ENCODE measurements around the gene SLC4A4. TPM values are rescaled to one million over a fixed set of nuclear protein-coding genes. Genes with fewer than 3 reads are reported as not detected.

SLC4A4 gene
- total RNA-seq, 2 experiments from 2014 or later, result not detected

DNA sequence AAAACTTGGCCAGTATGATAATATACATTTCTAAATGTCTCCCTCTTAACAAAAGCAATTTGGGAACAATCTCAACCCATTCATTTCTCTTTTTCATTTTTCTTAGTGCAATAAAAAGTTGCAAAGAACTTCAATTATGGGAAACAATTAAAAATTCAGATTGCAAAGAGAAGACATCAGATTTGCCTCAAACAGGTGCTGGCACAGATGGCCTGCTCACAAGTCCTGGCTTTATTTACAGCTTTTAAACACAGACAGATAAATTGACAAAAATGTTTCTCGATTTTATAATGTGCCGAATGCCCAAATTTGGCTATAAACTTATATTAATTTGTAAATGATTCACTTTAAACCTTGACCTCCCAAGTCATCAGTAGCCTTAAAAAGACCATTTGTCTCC, 28.7 kb downstream of the SLC4A4 start:
- no peaks in the 10 kb centered on the region for H3K36me3 Mint-ChIP-seq (ENCODE audit: low read depth)
- no peak overlapping the region for H3K4me3 Mint-ChIP-seq
- intact Hi-C loops (cut with micrococcal nuclease), result no loop called here
- no peaks in the 10 kb centered on the region for H3K9me3 Mint-ChIP-seq
- CTCF ChIA-PET, result no interaction called here
- no peaks in the 10 kb centered on the region for H3K27me3 Mint-ChIP-seq (ENCODE audit: low read depth)
- no peak for DNase-seq
- H3K4me1 Mint-ChIP-seq (ENCODE audit: low read depth), result no peaks in the 10 kb centered on the region
- no peak overlapping the region for H3K27ac Mint-ChIP-seq

GRCh38 chr4:71368906-71369305, 30.1 kb downstream of the SLC4A4 start:
- Mint-ChIP-seq H3K9me3 (no peaks in the 10 kb centered on the region), H3K4me3 (no peak overlapping the region), H3K27ac (no peak overlapping the region), H3K36me3 (ENCODE audit: low read depth) (no peaks in the 10 kb centered on the region), H3K4me1 (ENCODE audit: low read depth) (no peaks in the 10 kb centered on the region), H3K27me3 (ENCODE audit: low read depth) (no peaks in the 10 kb centered on the region)
- CTCF ChIA-PET, result no interaction called here
- no peak for DNase-seq
- intact Hi-C loops (cut with micrococcal nuclease), result no loop called here

- Mint-ChIP-seq H3K4me3 (no peak overlapping the region), H3K4me1 (ENCODE audit: low read depth) (no peaks in the 10 kb centered on the region), H3K36me3 (ENCODE audit: low read depth) (no peaks in the 10 kb centered on the region), H3K9me3 (no peaks in the 10 kb centered on the region), H3K27me3 (ENCODE audit: low read depth) (no peaks in the 10 kb centered on the region), H3K27ac (no peak overlapping the region)
- intact Hi-C loops (cut with micrococcal nuclease), result no loop called here
- DNase-seq, result no peak
- CTCF ChIA-PET, result no interaction called here
Measured at GRCh38 chr4:71369536-71369935, 30.7 kb downstream of the SLC4A4 start.

GRCh38 chr4:71375494-71375893, 36.7 kb downstream of the SLC4A4 start:
- Mint-ChIP-seq H3K9me3 (no peaks in the 10 kb centered on the region), H3K27me3 (ENCODE audit: low read depth) (no peaks in the 10 kb centered on the region), H3K4me3 (no peak overlapping the region), H3K36me3 (ENCODE audit: low read depth) (no peaks in the 10 kb centered on the region), H3K27ac (no peak overlapping the region), H3K4me1 (ENCODE audit: low read depth) (no peaks in the 10 kb centered on the region)
- CTCF ChIA-PET, result no interaction called here
- DNase-seq, result no peak
- intact Hi-C loops (cut with micrococcal nuclease), result no loop called here

GRCh38 chr4:71377561-71377960, 38.7 kb downstream of the SLC4A4 start:
- H3K9me3 Mint-ChIP-seq, result no peaks in the 10 kb centered on the region

DNA sequence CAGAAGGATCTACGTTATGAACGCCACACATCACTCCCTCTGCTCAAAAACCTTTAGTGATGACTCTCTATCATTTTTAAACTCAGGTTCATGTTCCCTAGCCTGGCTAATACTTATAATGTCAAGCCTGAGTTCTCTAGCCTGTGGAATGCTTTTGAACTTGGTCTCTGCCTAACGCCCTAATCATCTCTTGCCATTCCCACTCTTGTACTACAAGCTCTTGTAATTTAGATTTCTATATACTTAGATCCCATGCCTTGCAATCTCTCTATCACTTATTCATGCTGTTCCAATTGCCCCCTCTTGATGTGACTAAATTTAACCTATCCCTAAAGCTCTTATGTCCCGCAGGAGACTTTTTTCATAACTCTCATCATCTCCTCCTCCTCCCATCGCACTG, 40.3 kb downstream of the SLC4A4 start:
- H3K9me3 Mint-ChIP-seq, result no peaks in the 10 kb centered on the region
- intact Hi-C loops (cut with micrococcal nuclease), result no loop called here
- H3K4me3 Mint-ChIP-seq, result no peak overlapping the region
- H3K27me3 Mint-ChIP-seq (ENCODE audit: low read depth), result no peaks in the 10 kb centered on the region
- CTCF ChIA-PET, result no interaction called here
- no peak overlapping the region for H3K27ac Mint-ChIP-seq
- no peaks in the 10 kb centered on the region for H3K4me1 Mint-ChIP-seq (ENCODE audit: low read depth)
- no peak for DNase-seq
- H3K36me3 Mint-ChIP-seq (ENCODE audit: low read depth), result no peaks in the 10 kb centered on the region

More at GRCh38 chr4:71377561-71377960, 38.7 kb downstream of the SLC4A4 start:
- H3K27ac Mint-ChIP-seq, result no peak overlapping the region
- intact Hi-C loops (cut with micrococcal nuclease), result no loop called here
- no peaks in the 10 kb centered on the region for H3K27me3 Mint-ChIP-seq (ENCODE audit: low read depth)
- DNase-seq, result no peak
- H3K4me1 Mint-ChIP-seq (ENCODE audit: low read depth), result no peaks in the 10 kb centered on the region
- H3K36me3 Mint-ChIP-seq (ENCODE audit: low read depth), result no peaks in the 10 kb centered on the region
- CTCF ChIA-PET, result no interaction called here
- H3K4me3 Mint-ChIP-seq, result no peak overlapping the region

DNA sequence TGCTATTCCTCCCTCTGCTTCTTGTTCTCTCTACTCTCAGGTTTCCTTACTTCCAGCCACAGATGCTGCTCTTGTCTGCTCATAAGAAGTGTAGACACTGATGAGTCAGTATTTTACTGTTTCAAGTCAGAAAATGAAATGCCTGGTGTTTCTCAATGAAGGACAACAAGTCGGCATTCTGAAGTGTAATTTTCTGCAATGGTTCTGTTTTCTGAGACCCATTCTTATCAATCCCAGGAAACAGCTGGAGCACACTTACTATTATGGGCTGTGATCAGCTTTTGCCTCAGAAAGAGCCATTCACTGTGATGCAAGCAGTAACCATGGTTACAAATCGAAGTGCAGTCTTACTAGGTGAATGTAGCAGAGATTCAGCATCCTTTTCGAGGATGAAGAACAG, 42.0 kb downstream of the SLC4A4 start:
- Mint-ChIP-seq H3K4me3 (no peak overlapping the region), H3K9me3 (no peaks in the 10 kb centered on the region), H3K4me1 (ENCODE audit: low read depth) (no peaks in the 10 kb centered on the region), H3K27me3 (ENCODE audit: low read depth) (no peaks in the 10 kb centered on the region), H3K27ac (no peak overlapping the region), H3K36me3 (ENCODE audit: low read depth) (no peaks in the 10 kb centered on the region)
- CTCF ChIA-PET, result no interaction called here
- no peak for DNase-seq
- intact Hi-C loops (cut with micrococcal nuclease), result no loop called here

GRCh38 chr4:71382125-71382899, 43.5 kb downstream of the SLC4A4 start:
- H3K9me3 Mint-ChIP-seq, result no peaks in the 10 kb centered on the region

DNA sequence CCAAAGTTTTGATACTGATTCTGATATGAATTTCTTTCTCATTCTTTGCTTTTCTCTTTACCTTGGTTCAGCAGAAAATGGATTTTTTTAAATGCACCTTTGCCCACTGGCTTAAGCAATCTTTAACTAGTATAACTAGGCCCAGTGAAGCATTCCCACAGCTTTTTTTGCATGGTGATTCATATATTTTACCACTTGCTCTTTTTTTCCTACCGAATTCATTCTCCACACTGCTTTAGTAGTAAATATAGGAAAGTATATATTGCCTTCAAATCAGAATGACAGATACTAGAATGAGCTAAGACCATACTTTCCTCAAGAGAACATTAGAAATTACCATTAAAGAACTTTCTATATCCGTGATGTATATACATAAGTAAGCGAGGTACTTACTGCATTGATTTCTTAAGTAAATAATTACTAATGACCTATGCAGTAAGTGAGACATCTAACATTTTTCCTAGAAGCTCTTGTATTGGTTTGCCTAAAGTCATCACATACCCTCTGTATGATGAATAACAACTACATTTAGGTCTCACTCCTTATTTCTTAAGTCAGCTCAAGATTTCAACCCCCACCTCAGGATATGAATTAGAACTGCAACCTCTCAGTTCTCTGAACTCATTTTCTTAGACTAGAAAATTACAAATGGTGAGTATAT, 44.2 kb downstream of the SLC4A4 start:
- no peaks in the 10 kb centered on the region for H3K4me1 Mint-ChIP-seq (ENCODE audit: low read depth)
- CTCF ChIA-PET, result no interaction called here
- H3K27ac Mint-ChIP-seq, result no peak overlapping the region
- DNase-seq, result no peak
- no peaks in the 10 kb centered on the region for H3K9me3 Mint-ChIP-seq
- no peaks in the 10 kb centered on the region for H3K36me3 Mint-ChIP-seq (ENCODE audit: low read depth)
- no peaks in the 10 kb centered on the region for H3K27me3 Mint-ChIP-seq (ENCODE audit: low read depth)
- no peak overlapping the region for H3K4me3 Mint-ChIP-seq
- intact Hi-C loops (cut with micrococcal nuclease), result no loop called here

More at GRCh38 chr4:71382125-71382899, 43.5 kb downstream of the SLC4A4 start:
- DNase-seq, result no peak
- CTCF ChIA-PET, result no interaction called here
- intact Hi-C loops (cut with micrococcal nuclease), result no loop called here
- no peak overlapping the region for H3K27ac Mint-ChIP-seq
- H3K4me1 Mint-ChIP-seq (ENCODE audit: low read depth), result no peaks in the 10 kb centered on the region
- no peaks in the 10 kb centered on the region for H3K36me3 Mint-ChIP-seq (ENCODE audit: low read depth)
- no peaks in the 10 kb centered on the region for H3K27me3 Mint-ChIP-seq (ENCODE audit: low read depth)
- no peak overlapping the region for H3K4me3 Mint-ChIP-seq

- intact Hi-C loops (cut with micrococcal nuclease), result no loop called here
- no peak for DNase-seq
Measured at GRCh38 chr4:71383984-71384383, 45.2 kb downstream of the SLC4A4 start.

GRCh38 chr4:71389149-71389827, 50.5 kb downstream of the SLC4A4 start:
- CTCF ChIA-PET, result no interaction called here
- intact Hi-C loops (cut with micrococcal nuclease), result no loop called here
- no peak overlapping the region for H3K4me3 Mint-ChIP-seq

More at GRCh38 chr4:71383984-71384383, 45.2 kb downstream of the SLC4A4 start:
- Mint-ChIP-seq H3K27me3 (ENCODE audit: low read depth) (no peaks in the 10 kb centered on the region), H3K36me3 (ENCODE audit: low read depth) (no peaks in the 10 kb centered on the region), H3K4me1 (ENCODE audit: low read depth) (no peaks in the 10 kb centered on the region), H3K27ac (no peak overlapping the region), H3K4me3 (no peak overlapping the region), H3K9me3 (no peaks in the 10 kb centered on the region)
- CTCF ChIA-PET, result no interaction called here

GRCh38 chr4:71392109-71392508, 53.3 kb downstream of the SLC4A4 start:
- H3K36me3 Mint-ChIP-seq (ENCODE audit: low read depth), result no peaks in the 10 kb centered on the region
- DNase-seq, result no peak
- intact Hi-C loops (cut with micrococcal nuclease), result no loop called here
- CTCF ChIA-PET, result no interaction called here
- no peak overlapping the region for H3K27ac Mint-ChIP-seq
- H3K9me3 Mint-ChIP-seq, result no peaks in the 10 kb centered on the region
- H3K4me1 Mint-ChIP-seq (ENCODE audit: low read depth), result no peaks in the 10 kb centered on the region
- peaks cover 8% of the 10 kb centered on the region for H3K27me3 Mint-ChIP-seq (ENCODE audit: low read depth)
- H3K4me3 Mint-ChIP-seq, result no peak overlapping the region

More at GRCh38 chr4:71389149-71389827, 50.5 kb downstream of the SLC4A4 start:
- H3K4me1 Mint-ChIP-seq (ENCODE audit: low read depth), result no peaks in the 10 kb centered on the region
- no peak overlapping the region for H3K27ac Mint-ChIP-seq
- H3K36me3 Mint-ChIP-seq (ENCODE audit: low read depth), result no peaks in the 10 kb centered on the region
- DNase-seq, result no peak
- no peaks in the 10 kb centered on the region for H3K9me3 Mint-ChIP-seq
- H3K27me3 Mint-ChIP-seq (ENCODE audit: low read depth), result peaks cover 5% of the 10 kb centered on the region

GRCh38 chr4:71396382-71396781, 57.6 kb downstream of the SLC4A4 start:
- H3K4me1 Mint-ChIP-seq (ENCODE audit: low read depth), result no peaks in the 10 kb centered on the region
- no peak overlapping the region for H3K27ac Mint-ChIP-seq
- H3K27me3 Mint-ChIP-seq (ENCODE audit: low read depth), result peaks cover 6% of the 10 kb centered on the region
- CTCF ChIA-PET, result no interaction called here
- H3K36me3 Mint-ChIP-seq (ENCODE audit: low read depth), result no peaks in the 10 kb centered on the region
- no peak for DNase-seq
- no peak overlapping the region for H3K4me3 Mint-ChIP-seq
- intact Hi-C loops (cut with micrococcal nuclease), result no loop called here
- no peaks in the 10 kb centered on the region for H3K9me3 Mint-ChIP-seq

Measured in activated naive CD4-positive, alpha-beta T cell treated with anti-CD3 and anti-CD28 coated beads for 36 hours (primary cell).